A673 (cell line): ENCODE data around the gene KIF19.

Source experiments
- CTCF ChIP-seq: fragments of 300-800, 200-600 bp; sonication (generic); conservative IDR thresholded peaks from 2 replicates; pipeline ENCODE4 v1.5.1; 2017; ENCODE audit warnings: low read depth, mild to moderate bottlenecking, antibody characterized with exemption, low read length, moderate library complexity, mixed read lengths
- EZH2 ChIP-seq: fragments of 200-600 bp; sonication (generic); IDR thresholded peaks from 2 replicates; pipeline ENCODE4 v1.6.1; 2017; ENCODE audit warnings: borderline replicate concordance, low read depth, mild to moderate bottlenecking, mixed read lengths, antibody characterized with exemption, low read length; ENCODE audit not compliant: poor library complexity, severe bottlenecking

- TF ChIP-seq CTCF = no peak
- TF ChIP-seq EZH2 = no peak
Observed at GRCh38 chr17:74360899-74361229, 34.8 kb downstream of the KIF19 start.
